Keratinocyte (primary cell): ENCODE data around the gene SHANK1. TPM values are rescaled to one million over a fixed set of nuclear protein-coding genes. Genes with fewer than 3 reads are reported as not detected.

ENCODE experiments used
- DNase-seq: peaks from one replicate; pipeline ENCODE4 v3.0.0-alpha.2; 2011; ENCODE audit warnings: low read depth, missing footprints, low spot score
- FAIRE-seq: peaks from 2 replicates; lab custom pipeline; 2011; peaks lifted over from hg19 to GRCh38; lab: Jason Lieb, UNC
- H2AFZ ChIP-seq: 2 replicates; pipeline ENCODE4 v1.6.0; 2012; ENCODE audit warnings: low read length, control low read depth, inconsistent platforms; ENCODE audit not compliant: control insufficient read depth
- H3K27ac ChIP-seq: 2 replicates; pipeline ENCODE4 v1.5.1; 2011; ENCODE audit warnings: low read length; ENCODE audit not compliant: control insufficient read depth, insufficient read depth
- H3K27me3 ChIP-seq: 3 replicates; pipeline ENCODE4 v1.6.0; 2011; ENCODE audit warnings: low read length; ENCODE audit not compliant: control insufficient read depth, insufficient read depth; ENCODE audit errors: extremely low read depth
- H3K36me3 ChIP-seq, 2 experiments: 2 replicates in 1 of 2; 3 replicates in 1 of 2; pipeline ENCODE4 v1.5.1; 2011; ENCODE audit warnings: low read length in 2 of 2, mild to moderate bottlenecking in 1 of 2; ENCODE audit not compliant: control insufficient read depth in 2 of 2, insufficient read depth in 2 of 2; ENCODE audit errors: extremely low read depth in 1 of 2
- H3K4me1 ChIP-seq: 3 replicates; pipeline ENCODE4 v1.5.1; 2011; ENCODE audit warnings: low read length; ENCODE audit not compliant: control insufficient read depth, insufficient read depth; ENCODE audit errors: extremely low read depth
- H3K4me2 ChIP-seq: 3 replicates; pipeline ENCODE4 v1.6.0; 2011; ENCODE audit warnings: low read depth, low read length; ENCODE audit not compliant: control insufficient read depth, insufficient read depth; ENCODE audit errors: extremely low read depth
- H3K4me3 ChIP-seq, 3 experiments: fragments of 200-600 bp in 1 of 3; sonication (generic) in 1 of 3; 2 replicates in 2 of 3; 3 replicates in 1 of 3; pipeline ENCODE4 v1.5.1; 2011 to 2016; ENCODE audit warnings: low read length in 3 of 3, mild to moderate bottlenecking in 3 of 3, control low read depth in 2 of 3, inconsistent platforms in 1 of 3, low read depth in 1 of 3, mixed read lengths in 1 of 3, mixed run types in 1 of 3, moderate library complexity in 1 of 3; ENCODE audit not compliant: control insufficient read depth in 2 of 3, insufficient read depth in 2 of 3; ENCODE audit errors: extremely low read depth in 1 of 3
- H3K79me2 ChIP-seq: 2 replicates; pipeline ENCODE4 v1.6.0; 2012; ENCODE audit warnings: low read length; ENCODE audit not compliant: control insufficient read depth, insufficient read depth
- H3K9ac ChIP-seq: 3 replicates; pipeline ENCODE4 v1.6.0; 2011; ENCODE audit warnings: low read length; ENCODE audit not compliant: control insufficient read depth, insufficient read depth; ENCODE audit errors: extremely low read depth
- H3K9me1 ChIP-seq: 3 replicates; pipeline ENCODE4 v1.6.0; 2011; ENCODE audit warnings: low read length; ENCODE audit not compliant: control insufficient read depth, insufficient read depth; ENCODE audit errors: extremely low read depth
- H3K9me3 ChIP-seq: 2 replicates; pipeline ENCODE4 v1.5.1; 2012; ENCODE audit warnings: low read depth, low read length; ENCODE audit not compliant: control insufficient read depth
- H4K20me1 ChIP-seq: 3 replicates; pipeline ENCODE4 v1.6.0; 2011; ENCODE audit warnings: low read length; ENCODE audit not compliant: control insufficient read depth, insufficient read depth; ENCODE audit errors: extremely low read depth
- EZH2 ChIP-seq: IDR thresholded peaks from one replicate; pipeline ENCODE4 v1.6.1; 2012; ENCODE audit warnings: inconsistent platforms, mild to moderate bottlenecking, low read length, moderate library complexity
- dilution Hi-C: fragments of 300-500 bp; cut with MboI; formaldehyde crosslinking; loops from one replicate; pipeline ENCODE4 v1.7.0; 2020; ENCODE audit warnings: low sequenced_read_pairs; ENCODE audit not compliant: extremely low pct_ligation_motif_present
- polyA plus RNA-seq, 5 experiments: library from polyadenylated mRNA; depleted of rRNA in 3 of 5; stranded (reverse) in 3 of 5; stranded (forward) in 1 of 5; unstranded in 1 of 5; fragments of >200 nt; gene quantifications; 1 replicate in 1 of 5; 2 replicates in 3 of 5; 3 replicates in 1 of 5; pipeline versions ENCODE4 v1.2.1 to v1.2.3, GENCODE V29; 2011 to 2012; ENCODE audit warnings: missing spikeins in 2 of 5, low read depth in 1 of 5, low replicate concordance in 1 of 5
- TF ChIP-seq, protein P1 (sequence below), 3 experiments: IDR thresholded peaks in 1 of 3; conservative IDR thresholded peaks in 1 of 3; optimal IDR thresholded peaks in 1 of 3; 2 replicates in 2 of 3; 3 replicates in 1 of 3; pipeline versions ENCODE3 to v1.5.1; 2011; ENCODE audit warnings: low read length in 3 of 3, mild to moderate bottlenecking in 3 of 3, moderate library complexity in 2 of 3, control low read depth in 1 of 3, inconsistent platforms in 1 of 3; ENCODE audit not compliant: insufficient read depth in 2 of 3; ENCODE audit errors: extremely low read depth in 1 of 3

The SHANK1 gene
- polyA plus RNA-seq, 1 donor (not counting 4 experiments of a cell fraction or from before 2014, with no cell fraction given) = 0.51 TPM

DNA sequence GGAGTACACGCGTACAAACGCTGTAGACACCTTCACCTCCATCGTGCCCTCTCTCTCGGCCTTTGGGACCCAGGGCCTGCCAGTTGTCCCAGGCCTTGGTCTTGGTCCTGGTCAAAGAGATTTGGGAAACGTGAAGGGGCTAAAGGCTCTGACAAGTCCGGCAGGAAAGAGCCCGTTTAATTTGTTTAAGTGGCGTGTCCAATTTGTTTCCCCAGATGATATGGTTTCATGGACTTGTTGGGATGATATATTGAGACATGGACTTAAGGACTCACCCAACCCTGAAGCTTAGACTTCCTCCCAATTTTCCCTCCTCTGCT lies 6.3 kb upstream of the SHANK1 start:
- Histone ChIP-seq H3K9me1 (no peaks in the 10 kb centered on the region), H3K9me3 (no peaks in the 10 kb centered on the region), H3K9ac (peak overlapping the region; percentile 76), H3K27ac (no peak overlapping the region), H3K4me1 (peaks cover 7% of the 10 kb centered on the region), H3K4me3 (peak overlapping the region; percentile 69 to 84 (median 72)), H4K20me1 (no peaks in the 10 kb centered on the region), H3K79me2 (no peaks in the 10 kb centered on the region), H2AFZ (no peak overlapping the region), H3K36me3 (no peaks in the 10 kb centered on the region), H3K4me2 (peak overlapping the region; percentile 88), H3K27me3 (peaks cover 7% of the 10 kb centered on the region)
- DNase-seq (no peak), FAIRE-seq (peak; percentile 51)
- TF ChIP-seq EZH2 = no peak
- TF ChIP-seq, protein P1, sequence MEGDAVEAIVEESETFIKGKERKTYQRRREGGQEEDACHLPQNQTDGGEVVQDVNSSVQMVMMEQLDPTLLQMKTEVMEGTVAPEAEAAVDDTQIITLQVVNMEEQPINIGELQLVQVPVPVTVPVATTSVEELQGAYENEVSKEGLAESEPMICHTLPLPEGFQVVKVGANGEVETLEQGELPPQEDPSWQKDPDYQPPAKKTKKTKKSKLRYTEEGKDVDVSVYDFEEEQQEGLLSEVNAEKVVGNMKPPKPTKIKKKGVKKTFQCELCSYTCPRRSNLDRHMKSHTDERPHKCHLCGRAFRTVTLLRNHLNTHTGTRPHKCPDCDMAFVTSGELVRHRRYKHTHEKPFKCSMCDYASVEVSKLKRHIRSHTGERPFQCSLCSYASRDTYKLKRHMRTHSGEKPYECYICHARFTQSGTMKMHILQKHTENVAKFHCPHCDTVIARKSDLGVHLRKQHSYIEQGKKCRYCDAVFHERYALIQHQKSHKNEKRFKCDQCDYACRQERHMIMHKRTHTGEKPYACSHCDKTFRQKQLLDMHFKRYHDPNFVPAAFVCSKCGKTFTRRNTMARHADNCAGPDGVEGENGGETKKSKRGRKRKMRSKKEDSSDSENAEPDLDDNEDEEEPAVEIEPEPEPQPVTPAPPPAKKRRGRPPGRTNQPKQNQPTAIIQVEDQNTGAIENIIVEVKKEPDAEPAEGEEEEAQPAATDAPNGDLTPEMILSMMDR (optimal IDR thresholded peaks at IDR 0.05 in 1 of 3, IDR thresholded peaks at IDR 0.05 in 1 of 3, conservative IDR thresholded peaks at IDR 0.05 in 1 of 3; ENCODE audit: extremely low read depth in 1 of 3, insufficient read depth in 2 of 3, low read length in 3 of 3) = no peak
- dilution Hi-C loops = no loop called here

DNA sequence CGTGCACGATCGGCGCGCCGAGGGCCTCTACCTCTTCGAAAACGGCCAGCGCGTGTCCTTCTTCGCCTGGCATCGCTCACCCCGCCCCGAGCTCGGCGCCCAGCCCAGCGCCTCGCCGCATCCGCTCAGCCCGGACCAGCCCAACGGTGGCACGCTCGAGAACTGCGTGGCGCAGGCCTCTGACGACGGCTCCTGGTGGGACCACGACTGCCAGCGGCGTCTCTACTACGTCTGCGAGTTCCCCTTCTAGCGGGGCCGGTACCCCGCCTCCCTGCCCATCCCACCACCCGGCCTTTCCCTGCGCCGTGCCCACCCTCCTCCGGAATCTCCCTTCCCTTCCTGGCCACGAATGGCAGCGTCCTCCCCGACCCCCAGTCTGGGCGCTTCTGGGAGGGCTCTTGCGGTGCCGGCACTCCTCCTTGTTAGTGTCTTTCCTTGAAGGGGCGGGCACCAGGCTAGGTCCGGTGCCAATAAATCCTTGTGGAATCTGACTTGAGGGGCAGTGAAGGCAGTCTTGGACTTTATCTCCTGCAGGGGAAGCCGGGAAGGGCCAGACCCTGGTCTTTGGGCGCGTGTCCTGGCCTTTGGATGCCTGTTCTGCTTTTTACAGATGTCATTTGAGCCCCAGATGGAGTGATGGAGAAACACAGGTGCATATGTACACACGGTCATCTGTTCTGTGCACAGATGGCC lies 5.8 kb upstream of the SHANK1 start:
- Histone ChIP-seq H3K9me3 (no peaks in the 10 kb centered on the region), H3K36me3 (no peaks in the 10 kb centered on the region), H3K79me2 (no peaks in the 10 kb centered on the region), H3K4me3 (peak overlapping the region; percentile 69 to 84 (median 72)), H3K9me1 (no peaks in the 10 kb centered on the region), H4K20me1 (peaks cover 4% of the 10 kb centered on the region), H3K27me3 (peaks cover 7% of the 10 kb centered on the region), H3K4me1 (peaks cover 11% of the 10 kb centered on the region), H3K27ac (peak overlapping the region; percentile 55), H3K9ac (peak overlapping the region; percentile 76), H3K4me2 (peak overlapping the region; percentile 88), H2AFZ (peak overlapping the region; percentile 94)
- dilution Hi-C loops = no loop called here
- TF ChIP-seq, protein P1 (optimal IDR thresholded peaks at IDR 0.05 in 1 of 3, IDR thresholded peaks at IDR 0.05 in 1 of 3, conservative IDR thresholded peaks at IDR 0.05 in 1 of 3; ENCODE audit: extremely low read depth in 1 of 3, insufficient read depth in 2 of 3, low read length in 3 of 3) = no peak
- TF ChIP-seq EZH2 = no peak
- FAIRE-seq (no peak), DNase-seq (no peak)
